22Rv1 (cell line): ENCODE results near the gene CD101.

Experiments used
- CTCF ChIP-seq: fragments of 450-650 bp; IDR thresholded peaks from 2 replicates; pipeline ENCODE4 v1.5.1; 2017; ENCODE audit warnings: mild to moderate bottlenecking
- ZFX ChIP-seq: fragments of 450-650 bp; IDR thresholded peaks from 2 replicates; pipeline ENCODE4 v1.6.1; 2017; ENCODE audit warnings: antibody characterized with exemption, borderline replicate concordance

- TF ChIP-seq CTCF (no peak), ZFX (no peak)
These were observed 30.7 kb downstream of the CD101 start for GRCh38 chr1:117032266-117032665.
